Measurements from ENCODE around the gene TOX2.

TOX2 gene

GRCh38 chr20:44018259-44018941 lies 103.7 kb downstream of the TOX2 start (continued):
- TF ChIP-seq ZNF488 (tag by site-specific recombination; IDR thresholded peaks at IDR 0.05) (peak; percentile 90; the same call in 1 of the 2 replicates), KLF1 (tag by site-specific recombination; IDR thresholded peaks at IDR 0.05) (peak; percentile 95), INSM2 (tag by site-specific recombination; IDR thresholded peaks at IDR 0.05) (peak; percentile 97), TSHZ1 (tag by site-specific recombination; IDR thresholded peaks at IDR 0.05; ENCODE audit: borderline replicate concordance) (peak; percentile 93), ZEB2 (tag by site-specific recombination; IDR thresholded peaks at IDR 0.05) (peak; percentile 98), PRDM10 (tag by site-specific recombination; IDR thresholded peaks at IDR 0.05) (peak; percentile 79), ZNF654 (tag by site-specific recombination; IDR thresholded peaks at IDR 0.05; ENCODE audit: low read depth) (peak; percentile 6; the same call in 1 of the 2 replicates), KLF7 (tag by site-specific recombination; IDR thresholded peaks at IDR 0.05; ENCODE audit: borderline replicate concordance) (peak; percentile 92), ZNF561 (tag by site-specific recombination; IDR thresholded peaks at IDR 0.05; ENCODE audit: borderline replicate concordance) (peak; percentile 99; the same call in 1 of the 2 replicates), ZNF433 (tag by site-specific recombination; IDR thresholded peaks at IDR 0.05; ENCODE audit: low read depth) (no peak), ZNF23 (tag by site-specific recombination; IDR thresholded peaks at IDR 0.05; ENCODE audit: borderline replicate concordance) (no peak), SP7 (tag by site-specific recombination; IDR thresholded peaks at IDR 0.05) (peak; percentile 98), ZNF10 (tag by site-specific recombination; IDR thresholded peaks at IDR 0.05) (peak; percentile 96), ZNF280C (tag by site-specific recombination; IDR thresholded peaks at IDR 0.05) (no peak), ZNF658 (tag by site-specific recombination; IDR thresholded peaks at IDR 0.05) (no peak), ZFP69B (tag by site-specific recombination; IDR thresholded peaks at IDR 0.05) (no peak; the same call in none of the 2 replicates), ZNF645 (tag by site-specific recombination; IDR thresholded peaks at IDR 0.05) (0 out of 2 replicates have a peak, but pooled peaks have one; percentile 27), ZNF677 (tag by site-specific recombination; IDR thresholded peaks at IDR 0.05) (no peak), AEBP2 (tag by site-specific recombination; IDR thresholded peaks at IDR 0.05; ENCODE audit: borderline replicate concordance) (no peak), ZNF398 (tag by site-specific recombination; IDR thresholded peaks at IDR 0.05) (peak; percentile 82), ZNF837 (tag by site-specific recombination; IDR thresholded peaks at IDR 0.05) (no peak)

Data from HEK293 (cell line).